ENCODE results near the gene RBKS. TPM values are rescaled to one million over a fixed set of nuclear protein-coding genes. Genes with fewer than 3 reads are reported as not detected.

The RBKS gene
- total RNA-seq = 1.5 and 2.0 TPM in 2 replicates
- polyA plus RNA-seq (2012) = 1.9 TPM

GRCh38 chr2:27890146-27890923 lies at the start of gene RBKS, which contains the start of gene BABAM2:
RBKS (minus strand) TSS chr2:27890387; CDS start chr2:27890345, 42 bp downstream.
BABAM2 (plus strand) TSS chr2:27890729; CDS start chr2:27894557, 3,828 bp downstream.
- peak; percentile 88 for DNase-seq (ENCODE audit: low read depth)

- no peak for DNase-seq (ENCODE audit: low read depth)
Measured at GRCh38 chr2:27935026-27935425, 44.8 kb upstream of the RBKS start.

GRCh38 chr2:27932396-27932795 lies 42.2 kb upstream of the RBKS start:
- no peak for DNase-seq (ENCODE audit: low read depth)

DNA sequence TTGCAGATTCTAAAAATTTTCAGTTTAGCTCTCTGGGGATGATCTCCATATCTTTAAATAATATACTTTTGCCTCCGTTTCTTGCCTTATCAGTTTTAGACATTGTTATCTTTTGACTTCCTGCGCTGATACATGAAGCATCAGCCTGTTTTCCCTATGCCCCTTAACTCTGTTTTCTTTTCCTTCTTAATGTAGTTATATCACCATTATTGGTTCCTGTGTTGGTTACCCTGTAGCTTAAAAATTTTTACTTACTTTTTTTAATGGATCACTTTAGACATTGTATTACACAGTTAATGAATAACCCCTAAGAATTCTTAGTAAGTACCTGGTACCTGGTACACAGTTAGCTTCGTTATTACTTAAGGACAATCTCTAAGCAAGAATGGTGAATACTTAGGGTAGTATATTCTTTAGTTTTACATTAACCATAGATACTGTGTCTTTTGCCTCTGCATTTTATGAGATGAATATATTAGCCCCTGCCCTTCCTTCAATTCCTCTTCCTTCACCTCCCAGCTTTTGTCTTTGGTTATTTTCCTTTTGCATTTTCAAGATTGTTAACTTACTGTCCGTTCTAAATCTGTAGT lies 41.3 kb upstream of the RBKS start:
- no peak for DNase-seq (ENCODE audit: low read depth)

DNA sequence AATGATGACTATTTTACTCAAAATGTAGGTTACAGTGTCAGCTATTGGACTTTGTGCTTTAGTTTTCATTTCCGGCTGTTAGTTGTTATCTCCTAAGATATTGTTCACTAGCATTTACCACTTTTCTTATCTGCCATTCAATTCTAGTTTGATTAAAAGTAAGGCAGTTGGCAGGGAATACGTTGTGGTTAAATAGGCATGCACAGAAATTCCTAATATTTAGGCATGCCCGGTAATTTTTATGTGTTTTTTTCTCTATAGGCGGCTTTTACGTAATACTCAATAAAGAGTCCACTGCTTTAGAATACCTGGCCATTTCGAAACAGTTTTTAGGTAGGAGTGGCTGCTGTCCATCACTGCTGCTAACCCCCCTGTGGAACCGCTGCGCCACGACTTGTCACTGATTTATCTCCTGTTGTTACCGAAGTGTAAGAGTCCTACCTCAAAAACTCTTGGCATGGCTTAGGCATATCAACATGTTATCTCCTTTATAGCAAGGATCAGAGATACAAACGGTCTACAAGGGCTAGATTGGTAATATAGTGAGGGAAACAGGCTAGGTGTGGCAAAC lies 39.8 kb upstream of the RBKS start:
- DNase-seq (ENCODE audit: low read depth) = no peak

DNA sequence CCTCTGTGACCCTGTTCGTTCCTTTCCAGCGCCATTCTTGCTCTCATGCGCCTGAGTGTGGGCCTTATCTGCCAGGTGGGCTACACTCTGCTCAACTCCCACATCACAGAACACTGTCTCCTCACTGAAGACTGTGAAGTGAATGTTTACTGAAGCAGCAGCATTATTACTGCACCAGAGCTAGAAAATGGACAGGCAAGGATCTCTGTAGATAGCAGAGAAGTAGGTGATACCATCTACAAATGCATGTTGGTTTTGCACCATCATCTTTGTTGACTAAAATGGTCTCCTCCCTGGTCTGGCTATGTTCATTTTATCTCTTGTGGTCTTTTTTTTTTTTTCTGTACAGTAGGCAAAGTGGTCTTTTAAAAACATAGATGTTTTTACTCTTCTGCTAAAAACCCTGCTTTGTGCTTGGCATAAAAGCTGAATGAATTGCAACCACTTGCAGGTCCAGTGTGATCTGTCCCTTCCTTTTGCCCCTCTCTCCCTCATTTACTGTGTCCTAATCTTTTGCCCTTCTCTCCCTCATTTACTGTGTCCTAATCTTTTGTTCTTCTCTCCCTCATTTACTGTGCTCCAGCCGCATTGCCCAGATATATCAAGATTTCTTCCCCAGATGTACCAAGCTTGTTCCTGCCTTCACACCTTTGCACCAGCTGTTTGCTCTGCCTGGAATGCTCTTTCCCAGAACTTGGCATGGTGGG lies 35.7 kb upstream of the RBKS start:
- no peak for DNase-seq (ENCODE audit: low read depth)

GRCh38 chr2:27922842-27923241 lies 32.7 kb upstream of the RBKS start:
- no peak for DNase-seq (ENCODE audit: low read depth)

DNA sequence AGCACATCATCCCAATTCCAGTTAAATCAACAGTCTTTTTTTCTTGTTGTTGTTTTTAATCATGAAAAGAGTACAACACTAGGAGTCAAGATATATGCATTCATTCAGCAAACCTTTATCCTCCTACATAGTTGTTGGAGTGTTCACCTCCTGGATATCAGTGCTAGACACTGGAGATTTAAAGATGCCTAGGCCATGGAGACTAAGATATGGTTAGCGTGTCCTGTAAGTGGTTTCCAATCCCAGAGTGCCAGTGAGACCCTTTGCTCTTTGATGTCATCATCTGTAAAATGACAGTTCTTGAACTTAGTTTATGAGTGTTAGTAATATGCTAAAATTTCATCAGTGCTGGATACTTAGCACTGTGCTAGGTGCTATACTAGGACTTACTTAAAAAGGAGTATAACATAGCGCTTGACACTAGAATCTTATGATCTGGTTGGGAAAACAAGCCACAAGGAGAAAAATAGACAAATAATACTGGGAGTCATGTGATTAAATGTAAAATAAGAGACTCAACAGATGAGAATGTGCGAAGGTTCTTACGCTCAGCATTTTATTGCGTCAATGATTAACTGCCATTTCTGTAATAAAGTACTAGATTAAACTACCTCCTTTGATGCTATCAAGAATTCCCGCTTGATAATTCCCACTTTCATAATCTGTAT lies 31.8 kb upstream of the RBKS start:
- DNase-seq (ENCODE audit: low read depth) = no peak

DNA sequence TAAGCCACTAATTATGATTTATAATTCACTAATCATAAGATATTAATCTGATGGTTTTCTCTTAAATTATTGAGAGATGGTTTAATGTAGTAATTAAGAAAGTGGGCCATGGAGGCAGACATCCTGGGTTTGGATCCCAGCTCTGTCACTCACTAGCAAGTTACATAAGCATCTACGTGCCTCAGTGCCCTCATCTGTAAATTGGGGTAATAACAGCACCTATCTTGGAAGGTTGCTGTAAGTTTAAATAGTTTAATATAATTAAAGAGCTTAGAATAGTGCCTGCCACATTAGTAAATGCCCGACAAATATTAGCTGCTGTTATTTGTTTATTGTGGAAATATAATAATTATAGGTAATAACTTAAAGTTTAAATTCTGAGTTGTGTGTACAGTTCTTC lies 31.2 kb upstream of the RBKS start:
- DNase-seq (ENCODE audit: low read depth) = no peak

- DNase-seq (ENCODE audit: low read depth) = peak; percentile 8
Measured at GRCh38 chr2:27920148-27920885, 30.1 kb upstream of the RBKS start.

DNA sequence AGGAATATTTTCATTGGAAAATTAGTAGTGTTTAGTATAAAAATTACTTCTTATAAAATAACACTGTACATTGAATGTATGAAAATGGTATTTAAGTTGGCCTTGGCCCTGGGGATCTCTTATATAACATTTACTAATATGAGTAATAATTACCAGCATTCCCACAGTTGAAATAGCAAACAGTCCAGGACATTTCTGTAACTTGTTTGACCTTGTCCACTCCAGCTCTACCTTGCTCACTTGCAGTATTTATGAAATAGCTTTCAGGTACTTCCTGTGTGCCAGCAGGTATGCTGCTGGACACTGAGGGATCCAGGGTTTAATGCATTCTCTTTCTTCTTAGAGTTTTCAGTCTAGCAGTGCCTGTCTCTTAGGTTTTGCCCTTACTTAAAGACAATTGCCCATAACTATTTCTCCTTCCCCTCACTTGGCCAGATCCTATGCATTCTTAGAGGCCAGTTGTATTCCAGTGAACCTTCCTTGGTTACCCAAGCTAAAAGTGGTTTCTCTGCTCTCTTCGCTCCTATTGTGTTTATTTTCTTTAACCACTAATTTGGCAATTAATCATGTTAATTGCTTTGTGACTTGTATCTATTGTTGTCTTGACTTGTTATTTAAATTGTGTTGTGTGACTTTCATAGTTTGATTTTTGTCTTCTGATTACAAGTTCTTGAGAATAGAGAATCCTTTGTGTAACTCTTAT lies 26.3 kb upstream of the RBKS start:
- no peak for DNase-seq (ENCODE audit: low read depth)

- no peak for DNase-seq (ENCODE audit: low read depth)
Measured at GRCh38 chr2:27915874-27916273, 25.7 kb upstream of the RBKS start.

- no peak for DNase-seq (ENCODE audit: low read depth)
Measured at GRCh38 chr2:27915191-27915590, 25.0 kb upstream of the RBKS start.

GRCh38 chr2:27914805-27915175 lies 24.6 kb upstream of the RBKS start:
- DNase-seq (ENCODE audit: low read depth) = no peak

DNA sequence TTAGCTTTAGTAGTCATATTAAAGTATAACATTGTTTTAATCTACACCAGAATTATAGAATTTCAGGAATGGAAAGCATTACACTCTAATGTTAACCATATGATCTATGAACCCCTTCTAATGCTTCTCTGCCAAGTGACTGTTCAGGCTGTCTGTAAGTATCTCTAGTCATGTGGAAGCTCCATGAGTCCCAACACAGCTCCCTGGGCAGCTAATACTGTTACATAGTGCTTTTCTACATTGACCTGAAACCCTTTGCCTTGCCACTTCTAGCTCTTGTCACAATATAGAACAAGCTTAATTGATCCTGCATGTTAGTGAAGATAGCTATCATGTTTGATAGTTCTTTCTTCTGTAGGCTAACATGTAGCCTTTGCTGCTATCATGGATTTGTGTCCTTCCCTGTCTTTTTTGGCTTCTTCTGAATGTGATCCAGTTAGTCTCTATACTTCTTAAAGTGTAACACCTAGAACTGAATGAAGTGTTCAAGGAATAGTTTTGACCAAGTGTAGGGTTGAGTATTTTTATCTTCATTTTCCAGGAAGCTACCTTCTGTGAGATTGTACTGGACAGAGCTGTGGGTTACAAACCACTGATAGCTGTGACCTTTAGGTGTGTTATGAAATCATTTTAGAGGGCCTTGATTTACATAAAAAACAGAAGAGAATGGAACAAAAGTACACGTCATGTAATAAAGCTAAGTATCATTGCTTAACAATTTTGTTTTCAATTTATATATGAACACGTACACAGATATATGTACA lies 24.0 kb upstream of the RBKS start:
- no peak for DNase-seq (ENCODE audit: low read depth)

DNA sequence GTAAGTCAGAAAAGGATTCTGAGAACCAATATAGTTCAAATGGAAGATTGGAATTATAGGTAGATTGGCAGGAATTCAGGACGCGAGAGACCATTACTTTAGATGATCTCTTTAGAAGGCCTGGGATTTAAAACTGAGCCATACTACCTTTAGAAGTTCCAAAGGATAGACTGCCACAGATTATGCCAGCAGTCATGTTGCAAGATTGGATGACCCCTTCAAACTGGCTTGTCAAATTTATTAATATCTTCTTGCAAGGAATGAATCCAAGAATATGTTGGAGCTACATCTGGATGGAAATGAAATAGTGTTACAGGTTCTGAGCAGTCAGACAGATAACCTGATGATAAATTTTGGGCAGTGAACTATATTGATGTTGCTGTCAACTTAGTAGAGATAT lies 22.3 kb upstream of the RBKS start:
- DNase-seq (ENCODE audit: low read depth) = no peak

- no peak for DNase-seq (ENCODE audit: low read depth)
Measured at GRCh38 chr2:27911458-27912210, 21.4 kb upstream of the RBKS start.

GRCh38 chr2:27909901-27910300 lies 19.7 kb upstream of the RBKS start:
- DNase-seq (ENCODE audit: low read depth) = no peak

- DNase-seq (ENCODE audit: low read depth) = no peak
Measured at GRCh38 chr2:27907547-27907946, 17.4 kb upstream of the RBKS start.
